ENCODE measurements around the gene SHMT2.

DNA sequence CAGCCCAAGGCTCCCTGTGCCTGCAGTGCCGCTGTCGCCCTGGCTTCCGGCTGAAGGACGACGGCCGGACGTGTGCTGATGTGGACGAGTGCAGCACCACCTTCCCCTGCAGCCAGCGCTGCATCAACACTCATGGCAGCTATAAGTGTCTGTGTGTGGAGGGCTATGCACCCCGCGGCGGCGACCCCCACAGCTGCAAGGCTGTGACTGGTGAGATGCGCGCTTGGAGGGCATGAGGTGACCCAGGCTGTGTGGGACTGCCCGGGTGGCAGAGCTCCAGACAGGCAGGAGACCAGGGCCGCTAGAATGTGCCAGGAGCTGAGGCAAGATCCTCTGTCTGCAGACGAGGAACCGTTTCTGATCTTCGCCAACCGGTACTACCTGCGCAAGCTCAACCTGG lies 32.6 kb upstream of the SHMT2 start:
- TF ChIP-seq, protein P1, sequence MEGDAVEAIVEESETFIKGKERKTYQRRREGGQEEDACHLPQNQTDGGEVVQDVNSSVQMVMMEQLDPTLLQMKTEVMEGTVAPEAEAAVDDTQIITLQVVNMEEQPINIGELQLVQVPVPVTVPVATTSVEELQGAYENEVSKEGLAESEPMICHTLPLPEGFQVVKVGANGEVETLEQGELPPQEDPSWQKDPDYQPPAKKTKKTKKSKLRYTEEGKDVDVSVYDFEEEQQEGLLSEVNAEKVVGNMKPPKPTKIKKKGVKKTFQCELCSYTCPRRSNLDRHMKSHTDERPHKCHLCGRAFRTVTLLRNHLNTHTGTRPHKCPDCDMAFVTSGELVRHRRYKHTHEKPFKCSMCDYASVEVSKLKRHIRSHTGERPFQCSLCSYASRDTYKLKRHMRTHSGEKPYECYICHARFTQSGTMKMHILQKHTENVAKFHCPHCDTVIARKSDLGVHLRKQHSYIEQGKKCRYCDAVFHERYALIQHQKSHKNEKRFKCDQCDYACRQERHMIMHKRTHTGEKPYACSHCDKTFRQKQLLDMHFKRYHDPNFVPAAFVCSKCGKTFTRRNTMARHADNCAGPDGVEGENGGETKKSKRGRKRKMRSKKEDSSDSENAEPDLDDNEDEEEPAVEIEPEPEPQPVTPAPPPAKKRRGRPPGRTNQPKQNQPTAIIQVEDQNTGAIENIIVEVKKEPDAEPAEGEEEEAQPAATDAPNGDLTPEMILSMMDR (conservative IDR thresholded peaks at IDR 0.05; ENCODE audit: low read depth, low read length) = no peak
- no peak for TF ChIP-seq EZH2 (IDR thresholded peaks at IDR 0.05; ENCODE audit: borderline replicate concordance, low read depth, low read length, poor library complexity, severe bottlenecking)

All from A673 (cell line).